Activated CD8-positive, alpha-beta memory T cell treated with anti-CD3 and anti-CD28 coated beads for 4 hours (primary cell): ENCODE data around the gene KLHL28.

Experiments
- DNase-seq, 2 donors: peaks; one replicate each; pipeline ENCODE4 v3.0.0-alpha.2; 2020; ENCODE audit warnings: low read depth in 2 of 2

The KLHL28 gene

GRCh38 chr14:44960146-44960545 lies 1.6 kb downstream of the KLHL28 start:
- DNase-seq = no peak

GRCh38 chr14:44959538-44959937 lies 2.2 kb downstream of the KLHL28 start:
- no peak for DNase-seq

GRCh38 chr14:44956866-44957265 lies 4.9 kb downstream of the KLHL28 start:
- no peak for DNase-seq

- DNase-seq = no peak
Measured at GRCh38 chr14:44955528-44955927, 6.2 kb downstream of the KLHL28 start.

- DNase-seq = no peak
Measured at GRCh38 chr14:44954750-44955149, 7.0 kb downstream of the KLHL28 start.

- no peak for DNase-seq
Measured at GRCh38 chr14:44952391-44953110, 9.2 kb downstream of the KLHL28 start.

GRCh38 chr14:44951051-44951450 lies 10.7 kb downstream of the KLHL28 start:
- DNase-seq = no peak

GRCh38 chr14:44945264-44945663 lies 16.5 kb downstream of the KLHL28 start:
- DNase-seq = no peak

GRCh38 chr14:44944107-44944506 lies 17.6 kb downstream of the KLHL28 start:
- no peak for DNase-seq

- DNase-seq = no peak
Measured at GRCh38 chr14:44942436-44942835, 19.3 kb downstream of the KLHL28 start.

GRCh38 chr14:44941591-44941990 lies 20.2 kb downstream of the KLHL28 start:
- no peak for DNase-seq

GRCh38 chr14:44940944-44941343 lies 20.8 kb downstream of the KLHL28 start:
- DNase-seq = no peak

GRCh38 chr14:44940211-44940610 lies 21.5 kb downstream of the KLHL28 start:
- no peak for DNase-seq

GRCh38 chr14:44937547-44937946 lies 24.2 kb downstream of the KLHL28 start:
- DNase-seq = no peak

- DNase-seq = no peak
Measured at GRCh38 chr14:44935155-44935554, 26.6 kb downstream of the KLHL28 start.

GRCh38 chr14:44928793-44929192 lies 33.0 kb downstream of the KLHL28 start:
- DNase-seq = no peak

GRCh38 chr14:44914849-44915248 lies 46.9 kb downstream of the KLHL28 start:
- DNase-seq = no peak

- DNase-seq = no peak
Measured at GRCh38 chr14:44912041-44912869, 49.5 kb downstream of the KLHL28 start.

- DNase-seq = no peak
Measured at GRCh38 chr14:44910821-44911220, 50.9 kb downstream of the KLHL28 start.

GRCh38 chr14:44901696-44902095 lies 60.1 kb downstream of the KLHL28 start:
- no peak for DNase-seq

- no peak for DNase-seq
Measured at GRCh38 chr14:44898551-44898950, 63.2 kb downstream of the KLHL28 start.

GRCh38 chr14:44897845-44898151 lies 63.9 kb downstream of the KLHL28 start:
- DNase-seq = no peak
